ENCODE results near the gene CCT7.

Gene CCT7

DNA sequence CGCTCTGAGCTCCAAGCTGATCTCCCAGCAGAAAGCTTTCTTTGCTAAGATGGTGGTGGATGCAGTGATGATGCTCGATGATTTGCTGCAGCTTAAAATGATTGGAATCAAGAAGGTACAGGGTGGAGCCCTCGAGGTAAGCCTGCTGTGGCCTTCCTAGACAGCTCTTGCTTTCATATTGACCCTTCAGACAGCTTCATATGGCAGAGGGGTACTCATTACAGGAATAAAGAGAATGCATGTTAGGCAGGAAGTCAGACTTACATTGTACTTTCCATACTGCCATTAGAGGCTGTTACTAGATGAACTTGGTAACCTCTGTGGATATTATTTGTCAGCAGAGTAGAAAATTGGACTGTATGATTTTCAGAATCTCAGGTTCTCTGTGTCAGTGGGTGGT is 10.5 kb downstream of the CCT7 start:
- H3K9me3 ChIP-seq (ENCODE audit: control insufficient read depth, insufficient read depth, low read depth, low read length), result no peaks in the 10 kb centered on the region
- no peak overlapping the region for H3K4me3 ChIP-seq (ENCODE audit: low read depth, low read length)
- ChIA-PET CTCF (interaction anchor here (0.6 to 1.9 kb wide), 5 partner anchors 9 to 398 kb away, joined by 3 to 6 read pairs (median 3); no protein-coding TSS in a partner anchor), POLR2A (interaction anchor here (2.4 to 4.0 kb wide), 2 partner anchors 9 to 10 kb away, joined by 6 to 33 read pairs; partner anchors contain the start of genes CCT7 and PRADC1)
- no peak overlapping the region for H3K27ac ChIP-seq (ENCODE audit: extremely low read depth, low read depth, low read length)
- H3K4me1 ChIP-seq (ENCODE audit: control insufficient read depth, insufficient read depth, low read length), result peaks cover 2% of the 10 kb centered on the region; the same call in 1 of the 2 replicates
- TF ChIP-seq ZNF350 (tag by site-specific recombination; IDR thresholded peaks at IDR 0.05), result no peak
- TF ChIP-seq ZNF48 (tag by site-specific recombination; IDR thresholded peaks at IDR 0.05), result no peak
- TF ChIP-seq ZSCAN23 (tag by site-specific recombination; IDR thresholded peaks at IDR 0.05), result no peak
- no peak for TF ChIP-seq ZNF211 (tag by site-specific recombination; IDR thresholded peaks at IDR 0.05; ENCODE audit: low read depth)
- no peak for TF ChIP-seq ZNF571 (tag by site-specific recombination; IDR thresholded peaks at IDR 0.05)
- TF ChIP-seq HOXA7 (CRISPR knock-in tag; IDR thresholded peaks at IDR 0.05; ENCODE audit: borderline replicate concordance), result no peak
- TF ChIP-seq ZBTB17 (tag by site-specific recombination; IDR thresholded peaks at IDR 0.05), result no peak
- no peak for TF ChIP-seq ZNF530 (tag by site-specific recombination; IDR thresholded peaks at IDR 0.05; ENCODE audit: low read depth)
- TF ChIP-seq KLF7 (tag by site-specific recombination; IDR thresholded peaks at IDR 0.05; ENCODE audit: borderline replicate concordance), result no peak
- no peak for TF ChIP-seq ZNF114 (tag by site-specific recombination; IDR thresholded peaks at IDR 0.05)
- TF ChIP-seq, protein P1, sequence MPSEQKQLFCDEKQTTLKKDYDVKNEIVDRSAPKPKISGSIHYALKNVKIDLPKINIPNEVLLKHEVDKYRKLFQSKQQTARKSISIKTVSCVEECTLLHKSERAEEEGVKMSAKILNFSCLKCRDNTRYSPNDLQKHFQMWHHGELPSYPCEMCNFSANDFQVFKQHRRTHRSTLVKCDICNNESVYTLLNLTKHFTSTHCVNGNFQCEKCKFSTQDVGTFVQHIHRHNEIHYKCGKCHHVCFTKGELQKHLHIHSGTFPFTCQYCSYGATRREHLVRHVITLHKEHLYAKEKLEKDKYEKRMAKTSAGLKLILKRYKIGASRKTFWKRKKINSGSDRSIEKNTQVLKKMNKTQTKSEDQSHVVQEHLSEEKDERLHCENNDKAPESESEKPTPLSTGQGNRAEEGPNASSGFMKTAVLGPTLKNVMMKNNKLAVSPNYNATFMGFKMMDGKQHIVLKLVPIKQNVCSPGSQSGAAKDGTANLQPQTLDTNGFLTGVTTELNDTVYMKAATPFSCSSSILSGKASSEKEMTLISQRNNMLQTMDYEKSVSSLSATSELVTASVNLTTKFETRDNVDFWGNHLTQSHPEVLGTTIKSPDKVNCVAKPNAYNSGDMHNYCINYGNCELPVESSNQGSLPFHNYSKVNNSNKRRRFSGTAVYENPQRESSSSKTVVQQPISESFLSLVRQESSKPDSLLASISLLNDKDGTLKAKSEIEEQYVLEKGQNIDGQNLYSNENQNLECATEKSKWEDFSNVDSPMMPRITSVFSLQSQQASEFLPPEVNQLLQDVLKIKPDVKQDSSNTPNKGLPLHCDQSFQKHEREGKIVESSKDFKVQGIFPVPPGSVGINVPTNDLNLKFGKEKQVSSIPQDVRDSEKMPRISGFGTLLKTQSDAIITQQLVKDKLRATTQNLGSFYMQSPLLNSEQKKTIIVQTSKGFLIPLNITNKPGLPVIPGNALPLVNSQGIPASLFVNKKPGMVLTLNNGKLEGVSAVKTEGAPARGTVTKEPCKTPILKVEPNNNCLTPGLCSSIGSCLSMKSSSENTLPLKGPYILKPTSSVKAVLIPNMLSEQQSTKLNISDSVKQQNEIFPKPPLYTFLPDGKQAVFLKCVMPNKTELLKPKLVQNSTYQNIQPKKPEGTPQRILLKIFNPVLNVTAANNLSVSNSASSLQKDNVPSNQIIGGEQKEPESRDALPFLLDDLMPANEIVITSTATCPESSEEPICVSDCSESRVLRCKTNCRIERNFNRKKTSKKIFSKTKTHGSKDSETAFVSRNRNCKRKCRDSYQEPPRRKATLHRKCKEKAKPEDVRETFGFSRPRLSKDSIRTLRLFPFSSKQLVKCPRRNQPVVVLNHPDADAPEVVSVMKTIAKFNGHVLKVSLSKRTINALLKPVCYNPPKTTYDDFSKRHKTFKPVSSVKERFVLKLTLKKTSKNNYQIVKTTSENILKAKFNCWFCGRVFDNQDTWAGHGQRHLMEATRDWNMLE (tag by site-specific recombination; conservative IDR thresholded peaks at IDR 0.05; ENCODE audit: low read depth), result no peak
- TF ChIP-seq ZNF623 (tag by site-specific recombination; IDR thresholded peaks at IDR 0.05), result no peak
- no peak for TF ChIP-seq TCF7L2 (IDR thresholded peaks at IDR 0.05; ENCODE audit: borderline replicate concordance, low read depth, low read length)
- no peak for TF ChIP-seq ZNF514 (tag by site-specific recombination; IDR thresholded peaks at IDR 0.05)
- no peak for TF ChIP-seq ZNF169 (tag by site-specific recombination; IDR thresholded peaks at IDR 0.05)
- TF ChIP-seq HOXD13 (CRISPR knock-in tag; IDR thresholded peaks at IDR 0.05; ENCODE audit: borderline replicate concordance), result no peak
- TF ChIP-seq ZNF843 (tag by site-specific recombination; IDR thresholded peaks at IDR 0.05), result no peak
- TF ChIP-seq ZFP41 (tag by site-specific recombination; IDR thresholded peaks at IDR 0.05; ENCODE audit: borderline replicate concordance), result no peak
- no peak for TF ChIP-seq SALL2 (tag by site-specific recombination; IDR thresholded peaks at IDR 0.05; ENCODE audit: borderline replicate concordance)
- peaks cover 72 to 100% of the 10 kb centered on the region in 2 experiments for H3K36me3 ChIP-seq (ENCODE audit: control insufficient read depth in 2 of 2, insufficient read depth in 1 of 2, low read length in 2 of 2)

GRCh38 chr2:73246850-73247249 is 12.7 kb downstream of the CCT7 start:
- CTCF ChIA-PET, result interaction anchor here (0.9 to 1.5 kb wide), 2 partner anchors 12 to 34 kb away, joined by 3 read pairs; no protein-coding TSS in a partner anchor
- H3K27ac ChIP-seq (ENCODE audit: extremely low read depth, low read depth, low read length), result no peak overlapping the region
- POLR2A ChIA-PET, result interaction anchor here (1.1 to 2.4 kb wide), 2 partner anchors 11 to 13 kb away, joined by 7 to 9 read pairs; partner anchors contain the start of gene CCT7
- H3K4me3 ChIP-seq (ENCODE audit: low read depth, low read length), result no peak overlapping the region
- peaks cover 73 to 100% of the 10 kb centered on the region in 2 experiments for H3K36me3 ChIP-seq (ENCODE audit: control insufficient read depth in 2 of 2, insufficient read depth in 1 of 2, low read length in 2 of 2)
- H3K4me1 ChIP-seq (ENCODE audit: control insufficient read depth, insufficient read depth, low read length), result peaks cover 2% of the 10 kb centered on the region; the same call in 1 of the 2 replicates
- no peaks in the 10 kb centered on the region for H3K9me3 ChIP-seq (ENCODE audit: control insufficient read depth, insufficient read depth, low read depth, low read length)
- TF ChIP-seq ZNF639 (tag by site-specific recombination; IDR thresholded peaks at IDR 0.05) (no peak), ZNF48 (tag by site-specific recombination; IDR thresholded peaks at IDR 0.05) (no peak), PRDM2 (tag by site-specific recombination; IDR thresholded peaks at IDR 0.05; ENCODE audit: borderline replicate concordance) (no peak)

All from HEK293 (cell line).